22Rv1 (cell line): ENCODE measurements around the gene ZNF358.

Source experiments
- CTCF ChIP-seq: fragments of 450-650 bp; IDR thresholded peaks from 2 replicates; pipeline ENCODE4 v1.5.1; 2017; ENCODE audit warnings: mild to moderate bottlenecking
- ZFX ChIP-seq: fragments of 450-650 bp; IDR thresholded peaks from 2 replicates; pipeline ENCODE4 v1.6.1; 2017; ENCODE audit warnings: antibody characterized with exemption, borderline replicate concordance

DNA sequence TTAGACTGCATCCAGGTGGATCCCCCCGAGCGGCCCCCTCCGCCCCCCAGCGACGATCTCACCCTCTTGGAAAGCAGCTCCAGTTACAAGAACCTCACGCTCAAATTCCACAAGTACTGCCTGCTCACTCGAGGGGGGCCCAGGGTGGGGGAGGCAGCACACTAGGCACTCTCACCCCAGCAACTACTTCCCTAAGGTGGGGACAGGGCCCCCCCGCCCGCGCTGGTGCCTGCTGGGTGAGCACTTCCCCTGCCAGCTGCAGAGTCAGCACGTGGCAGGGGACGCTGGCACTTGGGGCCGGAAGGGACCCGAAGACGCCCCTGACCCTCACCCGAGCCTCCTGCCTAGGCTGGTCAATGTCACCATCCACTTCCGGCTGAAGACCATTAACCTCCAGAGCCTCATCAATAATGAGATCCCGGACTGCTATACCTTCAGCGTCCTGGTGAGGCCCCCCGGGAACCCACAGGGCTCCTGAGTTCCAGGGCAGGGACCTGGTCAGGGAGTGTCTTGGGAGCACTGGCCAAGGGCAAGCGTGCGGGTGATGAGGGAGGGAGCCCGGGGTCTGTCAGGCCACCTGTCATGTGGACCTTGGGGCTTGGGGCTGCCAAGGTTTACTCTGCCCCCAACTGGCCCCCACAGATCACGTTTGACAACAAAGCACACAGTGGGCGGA, 11.8 kb downstream of the ZNF358 start:
- TF ChIP-seq CTCF (no peak), ZFX (no peak)
